Retina (tissue), 1 donor: ENCODE data around the gene PANX1.

Experiments
- DNase-seq: peaks from one replicate; pipeline ENCODE4 v3.0.0-alpha.2; 2016

Gene PANX1

DNA sequence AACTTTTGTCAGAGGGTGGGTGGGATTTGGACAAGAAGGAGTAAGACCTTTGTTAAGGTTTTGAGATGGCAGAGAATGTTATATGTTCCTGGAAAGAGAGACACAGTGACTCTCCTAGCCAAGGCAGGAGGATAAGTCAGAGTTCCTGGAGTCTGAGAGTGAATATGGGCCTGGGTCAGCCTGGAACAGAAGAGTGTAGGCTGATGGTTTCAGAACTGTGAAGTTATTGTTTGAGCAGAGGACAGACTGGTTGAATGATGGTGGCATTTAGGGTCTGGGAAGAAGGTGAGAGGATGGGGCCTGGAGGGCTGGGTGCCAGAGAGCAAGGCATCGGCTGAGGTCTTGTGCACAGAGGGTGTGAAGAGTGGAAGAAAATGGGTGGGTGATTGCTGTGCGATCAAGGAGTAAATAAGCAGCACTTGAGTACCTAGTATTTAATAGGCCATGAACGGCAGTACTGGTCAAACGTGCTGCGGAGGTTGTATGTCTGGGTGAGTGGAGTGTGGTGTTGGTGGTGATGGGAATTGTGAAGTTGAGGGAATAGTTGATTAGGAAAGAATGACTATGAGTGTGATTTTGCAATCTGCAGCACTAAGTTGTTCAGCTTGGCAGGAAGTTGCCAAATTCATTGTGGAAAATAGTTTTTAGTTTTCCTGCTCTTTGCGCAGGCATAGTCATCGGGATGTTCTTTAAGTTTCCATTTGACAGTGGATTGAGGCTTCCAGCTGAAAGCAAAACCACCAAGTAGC lies 1.8 kb downstream of the PANX1 start:
- DNase-seq: peak; percentile 24

GRCh38 chr11:94131047-94131717 lies 2.5 kb downstream of the PANX1 start:
- no peak for DNase-seq

DNA sequence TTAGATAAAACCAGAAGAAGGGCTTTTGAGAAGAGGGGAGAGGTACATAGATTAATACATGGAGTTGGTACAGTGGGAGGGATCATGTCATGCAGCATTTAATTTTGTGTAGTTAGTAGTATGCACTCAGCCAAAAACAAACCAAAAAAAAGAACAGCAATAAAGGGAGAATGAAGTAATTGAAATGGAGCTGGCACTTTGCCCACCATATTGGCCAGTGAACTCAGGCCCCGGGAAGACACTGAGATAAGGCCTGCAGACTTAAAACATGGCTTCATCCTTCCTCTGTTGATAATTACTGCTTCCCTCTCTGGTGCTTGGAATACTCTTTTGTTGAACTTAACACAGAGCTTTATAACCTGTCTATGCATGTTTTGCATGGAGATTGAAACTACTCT lies 3.1 kb downstream of the PANX1 start:
- no peak for DNase-seq

GRCh38 chr11:94132152-94132558 lies 3.5 kb downstream of the PANX1 start:
- no peak for DNase-seq

DNA sequence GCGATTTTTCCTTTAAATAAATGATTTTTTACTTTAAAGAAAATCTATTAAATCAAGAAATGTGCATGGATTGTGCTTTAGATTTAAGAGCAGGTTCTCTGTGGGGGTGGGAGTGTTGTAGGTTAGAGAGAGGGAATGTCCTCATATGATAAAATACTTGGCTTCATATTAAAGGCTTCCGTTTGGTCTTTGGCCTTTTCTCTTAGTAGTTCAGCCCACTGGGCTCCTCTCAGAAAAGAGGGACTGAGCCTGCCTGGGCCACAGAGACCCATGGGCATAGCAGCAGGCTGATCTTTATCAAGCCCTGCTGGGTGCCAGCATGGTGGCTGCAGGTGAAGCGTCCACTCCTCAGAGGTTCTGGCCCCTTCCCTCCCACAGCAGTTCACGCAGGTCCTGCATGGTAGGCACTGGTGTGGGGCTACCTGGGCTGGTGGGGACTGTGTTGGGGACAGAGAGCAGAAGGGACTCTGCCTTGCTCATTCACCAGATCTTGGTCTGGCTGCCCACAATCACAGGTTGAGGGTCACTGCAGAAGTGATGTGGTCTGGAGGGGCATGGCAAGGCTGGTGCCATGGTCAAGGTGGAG lies 4.3 kb downstream of the PANX1 start:
- DNase-seq: no peak

- DNase-seq: no peak
These were observed 5.1 kb downstream of the PANX1 start for GRCh38 chr11:94133752-94134151.

DNA sequence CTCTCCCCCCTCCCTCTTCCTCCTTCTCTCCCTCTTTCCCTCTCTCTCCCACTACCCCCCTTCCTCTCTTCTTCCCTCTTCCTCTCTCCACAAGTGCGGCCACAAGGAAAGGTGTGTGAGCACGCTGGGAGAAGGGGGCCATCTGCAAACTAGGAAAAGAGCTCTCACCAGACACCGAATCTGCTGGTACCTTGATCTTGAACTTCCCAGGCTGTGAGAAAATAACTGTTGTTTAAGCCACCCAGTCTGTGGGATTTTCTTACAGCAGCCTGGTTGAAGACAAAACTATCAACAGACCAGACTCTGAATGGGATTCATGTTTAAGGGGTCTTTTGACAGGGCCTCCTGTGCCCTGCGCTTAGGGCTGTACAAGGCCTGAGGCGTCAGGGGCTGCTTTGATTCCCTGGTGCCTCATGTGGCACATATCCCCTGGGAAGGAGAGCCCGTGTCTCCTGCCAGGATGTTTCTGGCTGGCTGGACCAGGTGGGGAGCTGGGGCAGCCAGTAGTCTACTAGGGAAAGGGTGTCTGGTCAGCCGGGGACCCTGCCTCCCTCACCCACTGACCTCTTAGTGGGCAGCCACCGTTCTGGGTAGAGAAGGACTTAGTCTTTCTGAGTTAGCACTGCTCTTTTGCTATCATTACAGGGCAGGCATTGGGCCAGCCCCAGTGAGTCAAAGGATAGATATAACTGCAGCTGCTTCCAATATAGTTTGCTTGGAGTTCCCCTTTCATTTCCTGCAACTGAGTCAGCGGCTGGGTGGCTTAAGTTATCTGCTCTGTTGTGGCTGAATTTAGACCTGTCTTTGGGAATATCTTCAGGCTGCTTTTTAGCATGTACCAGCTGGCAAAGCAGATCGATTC lies 6.2 kb downstream of the PANX1 start:
- no peak for DNase-seq

GRCh38 chr11:94139416-94139815 lies 10.8 kb downstream of the PANX1 start:
- DNase-seq: peak; percentile 29

DNA sequence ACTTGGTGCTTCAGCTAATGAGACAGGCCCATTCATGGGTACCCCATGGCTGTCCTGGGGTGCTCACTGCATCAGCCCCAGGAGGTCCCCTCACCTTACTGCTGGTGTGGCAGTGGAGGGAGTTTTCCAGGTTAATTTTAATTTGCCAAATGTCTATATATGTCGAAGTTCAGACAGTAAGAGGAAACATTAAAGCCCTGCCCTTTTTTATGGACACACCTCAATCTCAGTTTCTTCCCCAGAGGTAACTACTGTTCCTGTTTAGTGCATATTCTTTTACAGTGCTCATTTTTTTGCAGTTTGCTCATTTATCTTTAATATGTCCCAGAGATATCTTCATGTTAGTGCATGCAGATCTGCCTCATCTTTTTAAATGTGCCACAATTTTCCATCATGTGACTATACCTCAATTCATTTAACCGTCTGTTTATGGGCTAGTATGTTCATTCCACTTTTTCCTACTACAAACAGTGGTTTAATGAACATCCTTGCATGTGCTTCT lies 11.6 kb downstream of the PANX1 start:
- DNase-seq: no peak

DNA sequence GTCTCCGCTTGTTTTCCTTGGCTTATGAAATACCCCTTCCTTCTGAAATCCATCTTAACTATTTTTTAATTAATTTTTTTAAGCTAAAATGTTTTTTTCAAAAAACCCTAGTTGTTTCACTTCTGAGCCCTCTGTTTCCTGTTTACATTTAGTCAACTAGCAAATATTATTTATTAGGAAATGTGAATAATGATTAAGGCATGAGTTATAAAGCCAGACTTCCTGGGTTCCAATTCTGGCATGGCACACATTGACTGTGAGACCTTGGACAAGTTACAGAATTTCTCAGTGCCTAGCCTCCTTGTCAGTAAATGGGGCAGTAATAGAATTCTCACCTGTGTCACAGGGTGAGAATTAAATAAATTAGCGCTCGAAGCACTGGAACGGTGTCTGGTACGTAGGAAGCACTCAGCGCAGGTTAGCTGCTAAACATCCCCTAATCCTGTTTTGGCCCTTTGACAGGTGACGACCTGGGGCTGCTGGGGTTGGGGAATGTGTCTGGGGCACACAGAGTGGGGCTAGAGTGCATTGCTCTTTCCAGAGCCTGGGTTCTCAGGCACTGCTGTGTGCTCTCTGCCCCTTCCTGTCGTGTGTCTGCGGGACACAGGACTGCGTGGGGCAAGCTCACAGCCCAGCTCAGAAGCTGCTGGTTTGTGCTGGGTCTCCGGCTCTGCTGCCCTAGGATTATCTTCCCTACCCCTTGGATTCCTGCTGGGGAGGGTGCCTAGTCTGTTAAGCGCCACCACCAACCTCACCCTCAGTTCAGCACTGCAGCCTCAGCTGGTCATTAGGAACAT lies 13.1 kb downstream of the PANX1 start:
- DNase-seq: no peak

DNA sequence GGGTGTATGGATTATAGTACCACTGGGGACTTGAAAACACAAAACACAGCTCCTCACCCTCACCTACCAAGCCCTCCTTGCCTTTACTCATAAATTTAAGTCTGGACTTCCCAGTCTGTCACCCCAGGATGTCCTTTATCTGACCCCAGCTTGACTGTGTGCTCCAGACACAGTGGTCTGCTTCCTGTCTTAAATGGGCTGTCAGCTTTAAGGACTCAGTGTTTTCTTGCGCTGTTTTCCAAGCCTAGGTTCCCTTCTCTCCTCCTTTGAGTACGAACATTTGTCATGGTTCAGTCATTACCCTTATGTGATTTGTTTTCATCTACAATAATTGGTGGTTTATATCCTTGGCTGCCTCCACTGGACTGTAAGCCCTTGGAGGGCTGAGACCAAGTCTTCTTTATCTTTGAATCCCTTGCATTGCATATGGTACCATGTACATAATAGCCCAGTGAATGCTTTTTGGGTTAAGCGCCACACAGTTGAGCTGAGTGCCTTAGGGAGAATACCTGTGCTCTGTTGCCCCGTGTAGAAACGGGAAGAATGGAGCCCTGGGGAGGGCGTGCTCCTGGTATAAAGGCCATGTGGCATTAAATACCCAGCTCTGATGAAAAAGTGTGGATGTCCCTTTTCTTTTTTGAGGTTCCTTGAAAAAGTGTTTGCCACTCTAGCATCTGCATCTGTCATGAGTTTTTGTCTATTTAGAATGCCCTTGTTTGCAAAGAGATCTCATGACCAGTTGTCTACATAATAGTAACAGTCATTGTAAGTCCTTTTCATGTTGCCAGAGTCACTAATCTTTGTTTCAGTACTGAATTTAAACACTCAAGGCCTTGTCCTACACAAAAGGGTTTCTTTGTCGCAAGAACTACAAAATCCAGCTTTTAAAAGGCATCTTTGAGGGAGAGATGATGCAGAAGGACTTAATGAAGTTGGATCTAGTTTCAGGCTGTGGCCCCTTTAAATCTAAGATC lies 14.0 kb downstream of the PANX1 start:
- no peak for DNase-seq

GRCh38 chr11:94144216-94144615 lies 15.6 kb downstream of the PANX1 start:
- DNase-seq: no peak

GRCh38 chr11:94144664-94145063 lies 16.0 kb downstream of the PANX1 start:
- DNase-seq: no peak

DNA sequence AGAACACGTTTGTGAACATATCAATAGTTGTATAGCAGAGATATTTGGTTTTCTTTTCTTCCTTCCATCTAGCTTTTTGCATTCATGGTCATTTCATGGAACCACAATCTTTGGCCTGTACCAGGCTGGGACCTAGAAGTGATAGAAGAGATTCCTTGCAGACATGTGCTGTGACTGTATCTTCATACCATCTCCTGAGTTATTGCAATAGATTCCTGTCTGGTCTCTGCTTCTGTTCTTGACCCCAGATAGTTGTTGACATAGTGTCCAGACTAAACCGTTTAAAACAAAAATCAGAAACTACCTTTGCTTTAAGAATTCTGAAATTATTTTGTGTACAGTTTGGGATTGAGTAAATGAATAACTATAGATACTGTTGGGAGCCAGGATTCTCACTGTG lies 16.8 kb downstream of the PANX1 start:
- DNase-seq: no peak

GRCh38 chr11:94145916-94146315 lies 17.3 kb downstream of the PANX1 start:
- no peak for DNase-seq

DNA sequence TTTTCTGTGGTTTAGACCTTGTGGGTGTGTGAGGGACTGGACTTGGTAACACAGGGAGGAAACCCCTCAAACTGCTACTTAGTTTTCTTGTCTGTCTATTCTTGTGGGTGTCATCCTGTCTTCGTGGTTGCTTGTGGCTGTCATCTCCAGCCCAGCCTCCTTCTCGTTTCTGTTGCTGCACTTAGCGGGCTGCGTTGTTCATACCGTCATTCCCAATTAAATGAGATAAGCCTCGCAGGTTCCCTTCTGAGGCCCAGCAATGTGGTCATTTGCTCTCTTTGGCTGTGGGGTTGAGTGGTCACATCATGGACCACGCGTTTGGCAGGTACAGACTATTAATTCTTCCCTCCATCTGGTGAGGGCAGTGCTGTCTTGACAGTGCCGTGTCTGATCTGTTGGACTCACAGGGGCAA lies 18.8 kb downstream of the PANX1 start:
- DNase-seq: no peak

GRCh38 chr11:94148189-94148588 lies 19.5 kb downstream of the PANX1 start:
- no peak for DNase-seq

DNA sequence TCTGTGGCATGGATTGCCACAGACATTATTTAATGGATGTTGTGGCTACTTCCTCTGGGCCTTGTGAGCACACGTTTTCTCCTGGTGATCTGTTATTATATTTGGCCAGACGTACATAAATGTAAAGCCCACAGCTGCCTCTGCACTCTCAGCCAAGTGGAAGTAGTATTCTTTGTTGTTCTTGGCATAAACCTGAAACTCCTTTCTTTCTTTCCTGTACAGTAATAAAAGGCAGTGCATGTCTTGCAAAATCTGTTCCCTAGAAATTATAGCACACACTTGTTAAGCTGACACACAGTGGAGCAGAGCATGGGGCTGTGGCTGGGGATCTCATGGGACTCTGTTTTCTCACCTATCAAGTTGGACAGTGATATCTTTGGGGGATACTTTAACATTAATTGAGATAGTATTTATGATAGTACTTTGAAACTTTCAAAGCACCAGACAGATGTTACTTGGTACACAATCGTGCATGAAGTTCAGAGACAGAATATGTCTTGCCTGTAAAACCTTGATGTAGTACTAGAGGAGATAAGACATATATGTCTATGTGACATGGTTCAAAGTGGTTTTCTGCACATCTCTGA lies 20.9 kb downstream of the PANX1 start:
- DNase-seq: no peak

- DNase-seq: no peak
These were observed 21.4 kb downstream of the PANX1 start for GRCh38 chr11:94150056-94150455.
